IMR-90 (cell line): Measurements from ENCODE around the gene RHBDD2. TPM values are rescaled to one million over a fixed set of nuclear protein-coding genes. Genes with fewer than 3 reads are reported as not detected.

Experiments
- ATAC-seq: fragments of 200-7000 bp; cut with Tn5 transposase; 2 replicates; pipeline ENCODE4 v1.9.1; 2020; ENCODE audit warnings: low read depth, mild to moderate bottlenecking, moderate library complexity
- BruUV-seq: library from RNA; stranded (reverse); fragments of 400-500 nt; replicated peaks from 2 replicates; lab custom pipeline; 2021; lab: Mats Ljungman, UMichigan
- CTCF ChIA-PET: fragments of 300-600 bp; formaldehyde crosslinking; extraction: SDS; loops from one replicate; lab custom pipeline; 2021; ENCODE audit warnings: antibody characterized with exemption; lab: Yijun Ruan, JAX
- POLR2A ChIA-PET: fragments of 300-600 bp; sonication (Branson Sonifier 250); formaldehyde crosslinking; loops from one replicate; lab custom pipeline; 2022; ENCODE audit warnings: antibody characterized with exemption; ENCODE audit not compliant: unreplicated experiment; lab: Charles Lee
- DNase-seq: peaks from one replicate; pipeline ENCODE4 v3.0.0; 2013
- H2AFZ ChIP-seq: replicated peaks from 2 replicates; pipeline ENCODE3; 2013; ENCODE audit warnings: low read length, mild to moderate bottlenecking; ENCODE audit not compliant: poor library complexity
- H2AK5ac ChIP-seq: 2 replicates; pipeline ENCODE4 v1.6.1; 2013; ENCODE audit warnings: low read depth, low read length, inconsistent platforms
- H2AK9ac ChIP-seq: replicated peaks from 2 replicates; pipeline ENCODE3; 2013; ENCODE audit warnings: mild to moderate bottlenecking, low read depth, low read length, moderate library complexity; ENCODE audit not compliant: poor library complexity
- H2BK120ac ChIP-seq: 2 replicates; pipeline ENCODE4 v1.6.1; 2013; ENCODE audit warnings: low read depth, low read length, inconsistent platforms
- H2BK15ac ChIP-seq: 3 replicates; pipeline ENCODE4 v1.6.1; 2013; ENCODE audit warnings: low read depth, low read length, inconsistent platforms
- H2BK20ac ChIP-seq: 2 replicates; pipeline ENCODE4 v1.6.1; 2013; ENCODE audit warnings: low read depth, mild to moderate bottlenecking, inconsistent platforms, low read length, moderate library complexity
- H2BK5ac ChIP-seq: 2 replicates; pipeline ENCODE4 v1.6.1; 2013; ENCODE audit warnings: mild to moderate bottlenecking, low read depth, low read length, inconsistent platforms; ENCODE audit not compliant: poor library complexity, severe bottlenecking
- H3K14ac ChIP-seq: replicated peaks from 2 replicates; pipeline ENCODE4 v1.6.1; 2013; ENCODE audit warnings: low read depth, low read length, inconsistent platforms
- H3K18ac ChIP-seq: 2 replicates; pipeline ENCODE4 v1.6.1; 2013; ENCODE audit warnings: low read depth, low read length, control low read depth
- H3K23ac ChIP-seq: 2 replicates; pipeline ENCODE4 v1.6.1; 2013; ENCODE audit warnings: low read depth, low read length, inconsistent platforms
- H3K27ac ChIP-seq: 2 replicates; pipeline ENCODE4 v1.5.1; 2013; ENCODE audit warnings: mild to moderate bottlenecking, control low read depth, low read length; ENCODE audit not compliant: insufficient read depth
- H3K27me3 ChIP-seq: 2 replicates; pipeline ENCODE4 v1.6.1; 2013; ENCODE audit warnings: low read length; ENCODE audit not compliant: control insufficient read depth, insufficient read depth
- H3K36me3 ChIP-seq: 2 replicates; pipeline ENCODE4 v1.6.1; 2013; ENCODE audit warnings: low read length, mixed read lengths; ENCODE audit not compliant: control insufficient read depth, insufficient read depth
- H3K4ac ChIP-seq: 2 replicates; pipeline ENCODE4 v1.6.1; 2013; ENCODE audit warnings: low read depth, low read length, inconsistent platforms
- H3K4me1 ChIP-seq: 2 replicates; pipeline ENCODE4 v1.6.1; 2013; ENCODE audit warnings: low read length, mixed read lengths; ENCODE audit not compliant: control insufficient read depth, insufficient read depth
- H3K4me2 ChIP-seq: 2 replicates; pipeline ENCODE4 v1.6.1; 2013; ENCODE audit warnings: low read depth, mild to moderate bottlenecking, control low read depth, low read length, moderate library complexity
- H3K4me3 ChIP-seq: 2 replicates; pipeline ENCODE4 v1.5.1; 2013; ENCODE audit warnings: low read depth, mild to moderate bottlenecking, control low read depth, low read length, moderate library complexity; ENCODE audit not compliant: insufficient read depth
- H3K56ac ChIP-seq: 2 replicates; pipeline ENCODE4 v1.6.1; 2013; ENCODE audit warnings: low read length, inconsistent platforms; ENCODE audit not compliant: insufficient read depth; ENCODE audit errors: extremely low read depth
- H3K79me1 ChIP-seq, 2 experiments: 2 replicates each; pipeline ENCODE4 v1.6.1; 2013; ENCODE audit warnings: low read length in 2 of 2, inconsistent platforms in 1 of 2, low read depth in 1 of 2
- H3K9ac ChIP-seq: 2 replicates; pipeline ENCODE4 v1.6.1; 2013; ENCODE audit warnings: low read depth, low read length, control low read depth
- H3K9me1 ChIP-seq: 2 replicates; pipeline ENCODE4 v1.6.1; 2013; ENCODE audit warnings: low read length, inconsistent platforms; ENCODE audit not compliant: insufficient read depth
- H3K9me3 ChIP-seq: 2 replicates; pipeline ENCODE4 v1.6.1; 2013; ENCODE audit warnings: low read length; ENCODE audit not compliant: control insufficient read depth, insufficient read depth
- H4K20me1 ChIP-seq: 2 replicates; pipeline ENCODE4 v1.6.1; 2013; ENCODE audit warnings: low read length, inconsistent platforms; ENCODE audit not compliant: insufficient read depth
- H4K5ac ChIP-seq: 2 replicates; pipeline ENCODE4 v1.6.1; 2013; ENCODE audit warnings: mild to moderate bottlenecking, low read depth, low read length, control low read depth
- H4K8ac ChIP-seq, 2 experiments: 2 replicates each; pipeline ENCODE4 v1.6.1; 2013; ENCODE audit warnings: low read depth in 2 of 2, low read length in 2 of 2, control low read depth in 1 of 2, inconsistent platforms in 1 of 2
- H4K91ac ChIP-seq: 2 replicates; pipeline ENCODE4 v1.6.1; 2013; ENCODE audit warnings: low read depth, low read length, inconsistent platforms; ENCODE audit not compliant: insufficient read depth
- CEBPB ChIP-seq: IDR thresholded peaks from 2 replicates; pipeline ENCODE4 v1.6.1; 2012; ENCODE audit warnings: low read depth, low read length, improper control_type of control experiment
- FOS ChIP-seq: fragments of 150-350 bp; IDR thresholded peaks from 2 replicates; pipeline ENCODE4 v1.6.1; 2016; ENCODE audit warnings: low read depth, low read length
- MXI1 ChIP-seq: IDR thresholded peaks from 2 replicates; pipeline ENCODE4 v1.6.1; 2012; ENCODE audit warnings: low read depth, mild to moderate bottlenecking, low read length, moderate library complexity, borderline replicate concordance
- NFE2L2 ChIP-seq: fragments of 150-350 bp; IDR thresholded peaks from 2 replicates; pipeline ENCODE4 v1.6.1; 2016; ENCODE audit warnings: low read depth, mild to moderate bottlenecking, low read length
- RCOR1 ChIP-seq: IDR thresholded peaks from 2 replicates; pipeline ENCODE4 v1.6.1; 2012; ENCODE audit warnings: mild to moderate bottlenecking, low read length, improper control_type of control experiment; ENCODE audit not compliant: insufficient replicate concordance
- RFX5 ChIP-seq: IDR thresholded peaks from 2 replicates; pipeline ENCODE4 v1.8.0; 2012; ENCODE audit warnings: low read depth, mild to moderate bottlenecking, low read length, moderate library complexity
- SMC3 ChIP-seq: fragments of 150-350 bp; IDR thresholded peaks from 2 replicates; pipeline ENCODE4 v1.6.1; 2016; ENCODE audit warnings: low read depth, mild to moderate bottlenecking, antibody characterized with exemption, low read length, moderate library complexity
- WGBS, 2 experiments: methylation state at CpG; one replicate each; pipeline versions ENCODE4 v1.1.5 to v1.1.7; 2013; ENCODE audit warnings: missing lambda C conversion rate in 2 of 2; ENCODE audit not compliant: insufficient read length in 1 of 2; ENCODE audit errors: extremely low coverage in 2 of 2; 5-methylcytosine and 5-hydroxymethylcytosine counted together
- dilution Hi-C: fragments of 300-500 bp; cut with HindIII; formaldehyde crosslinking; loops from one replicate; pipeline ENCODE4 v1.14.3; 2018; ENCODE audit warnings: low sequenced_read_pairs; ENCODE audit not compliant: unreplicated experiment
- in situ Hi-C: fragments of 300-500 bp; cut with MboI; formaldehyde crosslinking; loops from 3 replicates; pipeline ENCODE4 v1.14.3; 2019; ENCODE audit warnings: low sequenced_read_pairs, inconsistent platforms, mixed read lengths
- intact Hi-C: fragments of 100-400 bp; cut with micrococcal nuclease; formaldehyde crosslinking; loops from 2 replicates; pipeline ENCODE4 v1.10.0; 2022
- polyA plus RNA-seq, 3 experiments: library from polyadenylated mRNA; depleted of rRNA; stranded (reverse); fragments of >200 nt; gene quantifications; 2 replicates each; pipeline ENCODE4 v1.2.3, GENCODE V29; 2012; ENCODE audit warnings: low replicate concordance in 1 of 3
- total RNA-seq: library from RNA; depleted of rRNA; stranded (reverse); fragments of >200 nt; gene quantifications from 2 replicates; pipeline ENCODE4 v1.2.3, GENCODE V29; 2012
- TF ChIP-seq, protein P1 (sequence below): fragments of 150-350 bp; IDR thresholded peaks from 2 replicates; pipeline ENCODE4 v1.6.1; 2016; ENCODE audit warnings: low read depth, mild to moderate bottlenecking, low read length, moderate library complexity, borderline replicate concordance

RHBDD2 gene
- total and polyA plus RNA-seq, 2 of the 4 experiments (the other 2 are of a cell fraction) = 9.7 to 42.4 TPM

DNA sequence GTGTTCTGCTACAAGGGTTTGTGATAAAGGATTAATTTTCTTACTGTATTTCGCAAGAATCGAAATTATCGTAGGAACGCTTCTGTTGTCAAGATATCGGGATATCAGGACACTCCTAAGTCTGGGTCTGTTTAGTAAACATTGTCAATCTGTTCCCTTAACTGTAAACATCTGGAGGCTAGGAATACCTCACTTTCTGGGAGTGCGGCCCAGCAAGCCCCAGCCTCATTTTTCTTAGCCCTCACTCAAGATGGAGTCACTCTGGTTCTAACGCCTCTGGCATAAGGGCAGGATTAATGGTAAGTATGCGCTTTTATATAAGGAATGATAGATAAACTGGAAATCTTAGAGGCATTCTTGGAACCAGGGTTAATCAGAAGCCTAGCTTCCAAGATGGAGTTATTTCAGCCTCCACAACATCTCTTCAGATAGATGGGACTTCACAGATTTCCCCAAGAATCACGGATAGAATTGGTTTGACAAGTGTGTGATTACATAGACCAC lies 35.2 kb upstream of the RHBDD2 start:
- peak overlapping the region; percentile 88 for H2BK120ac ChIP-seq
- peak overlapping the region; percentile 91 for H2BK20ac ChIP-seq
- H4K20me1 ChIP-seq = no peaks in the 10 kb centered on the region
- ATAC-seq (no peak), DNase-seq (no peak)
- no peak overlapping the region for H2BK5ac ChIP-seq
- dilution Hi-C loops (no loop called here), intact Hi-C loops (no loop called here), in situ Hi-C loops (no loop called here)
- BruUV-seq = no TSS peak
- H3K79me1 ChIP-seq = no peaks in the 10 kb centered on the region
- H2AK5ac ChIP-seq = peak overlapping the region; percentile 89
- H4K5ac ChIP-seq = no peak overlapping the region
- no peak overlapping the region for H3K9ac ChIP-seq
- H3K4me1 ChIP-seq = peaks cover 8% of the 10 kb centered on the region
- no peaks in the 10 kb centered on the region for H3K9me3 ChIP-seq
- peak overlapping the region in 1 of 2 experiments; percentile 22; a peak in 1 of 4 replicates for H4K8ac ChIP-seq
- peak overlapping the region; percentile 67; the same call in 1 of the 3 replicates for H2BK15ac ChIP-seq
- no peak overlapping the region for H3K4me3 ChIP-seq
- peaks cover 6% of the 10 kb centered on the region for H3K9me1 ChIP-seq
- H3K27ac ChIP-seq = peak overlapping the region; percentile 10; the same call in 1 of the 2 replicates
- H3K4ac ChIP-seq = peak overlapping the region; percentile 74; the same call in 1 of the 2 replicates
- no peak overlapping the region for H2AFZ ChIP-seq
- TF ChIP-seq RFX5 (no peak), FOS (no peak), SMC3 (no peak), NFE2L2 (no peak), CEBPB (peak; percentile 79), RCOR1 (no peak), MXI1 (no peak)
- TF ChIP-seq, protein P1, sequence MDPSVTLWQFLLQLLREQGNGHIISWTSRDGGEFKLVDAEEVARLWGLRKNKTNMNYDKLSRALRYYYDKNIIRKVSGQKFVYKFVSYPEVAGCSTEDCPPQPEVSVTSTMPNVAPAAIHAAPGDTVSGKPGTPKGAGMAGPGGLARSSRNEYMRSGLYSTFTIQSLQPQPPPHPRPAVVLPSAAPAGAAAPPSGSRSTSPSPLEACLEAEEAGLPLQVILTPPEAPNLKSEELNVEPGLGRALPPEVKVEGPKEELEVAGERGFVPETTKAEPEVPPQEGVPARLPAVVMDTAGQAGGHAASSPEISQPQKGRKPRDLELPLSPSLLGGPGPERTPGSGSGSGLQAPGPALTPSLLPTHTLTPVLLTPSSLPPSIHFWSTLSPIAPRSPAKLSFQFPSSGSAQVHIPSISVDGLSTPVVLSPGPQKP = no peak
- H3K36me3 ChIP-seq = no peaks in the 10 kb centered on the region
- H3K23ac ChIP-seq = no peak overlapping the region
- CTCF ChIA-PET = no interaction called here
- no peaks in the 10 kb centered on the region for H3K27me3 ChIP-seq
- H2AK9ac ChIP-seq = no peak overlapping the region
- H3K18ac ChIP-seq = no peak overlapping the region
- H4K91ac ChIP-seq = peak overlapping the region; percentile 50
- no peak overlapping the region for H3K56ac ChIP-seq
- no peak overlapping the region for H3K4me2 ChIP-seq
- POLR2A ChIA-PET = no interaction called here
- WGBS, 2 experiments = 73% methylated on average over 3 of the region's 9 CpGs; no CpG with 5 or more reads in 1 of the 2 experiments
- H3K14ac ChIP-seq = peak overlapping the region; percentile 26; the same call in 1 of the 2 replicates
